Sigmoid colon (tissue), 7 donors: Measurements from ENCODE around the gene OLFM4. TPM values are rescaled to one million over a fixed set of nuclear protein-coding genes. Genes with fewer than 3 reads are reported as not detected.

ENCODE experiments used
- DNase-seq: peaks from one replicate; pipeline ENCODE4 v3.0.0-alpha.2; 2019
- H3K27ac ChIP-seq, 4 donors: fragments of 200-600 bp; sonication (generic); one replicate each; pipeline ENCODE4 v1.5.1; 2016 to 2019; ENCODE audit warnings: mild to moderate bottlenecking in 1 of 4
- H3K27me3 ChIP-seq, 3 donors: fragments of 200-600 bp; sonication (generic); one replicate each; pipeline ENCODE4 v1.5.1; 2019; ENCODE audit warnings: mild to moderate bottlenecking in 1 of 3
- H3K36me3 ChIP-seq, 4 donors: fragments of 200-600 bp; sonication (generic); one replicate each; pipeline ENCODE4 v1.5.1; 2016 to 2019
- H3K4me1 ChIP-seq, 4 donors: fragments of 200-600 bp; sonication (generic); one replicate each; pipeline ENCODE4 v1.5.1; 2017 to 2019
- H3K4me3 ChIP-seq, 4 donors: fragments of 200-600 bp; sonication (generic); one replicate each; pipeline ENCODE4 v1.5.1; 2017 to 2019; ENCODE audit warnings: mild to moderate bottlenecking in 2 of 4, moderate library complexity in 1 of 4
- H3K9me3 ChIP-seq, 4 donors: fragments of 200-600 bp in 3 of 4; sonication (generic) in 3 of 4; one replicate each; pipeline versions ENCODE4 v1.5.1 to v1.6.1; 2013 to 2019
- CTCF ChIP-seq, 4 experiments: fragments of 450-650 bp in 3 of 4; fragments of 200-600 bp in 1 of 4; IDR thresholded peaks; one replicate each; pipeline ENCODE4 v1.5.1; 2016 to 2019; ENCODE audit warnings: antibody characterized with exemption in 4 of 4, mild to moderate bottlenecking in 3 of 4, moderate library complexity in 2 of 4
- EP300 ChIP-seq, 4 donors: sonication (generic); formaldehyde crosslinking; IDR thresholded peaks; one replicate each; pipeline ENCODE4 v1.6.1; 2017; ENCODE audit warnings: antibody characterized with exemption in 4 of 4
- POLR2A ChIP-seq, 2 donors: fragments of 450-650 bp; IDR thresholded peaks; one replicate each; pipeline ENCODE4 v1.6.1; 2016; ENCODE audit warnings: antibody characterized with exemption in 2 of 2, mild to moderate bottlenecking in 2 of 2, moderate library complexity in 2 of 2
- POLR2AphosphoS5 ChIP-seq, 4 donors: sonication (generic); formaldehyde crosslinking; IDR thresholded peaks; one replicate each; pipeline ENCODE4 v1.6.1; 2017; ENCODE audit warnings: antibody characterized with exemption in 4 of 4
- WGBS, 2 donors: extraction: QIAGEN DNeasy Blood & Tissue Kit; methylation state at CpG; one replicate each; pipeline ENCODE4 v1.1.7; 2013; 5-methylcytosine and 5-hydroxymethylcytosine counted together
- intact Hi-C: fragments of 100-400 bp; cut with DNase I; formaldehyde crosslinking; loops from one replicate; pipeline ENCODE4 v1.15.1; 2023
- polyA plus RNA-seq, 3 donors: library from polyadenylated mRNA; stranded (reverse); fragments of 200-250 nt; gene quantifications; one replicate each; pipeline ENCODE4 v1.2.3, GENCODE V29; 2013
- total RNA-seq, 4 donors: library from RNA; depleted of rRNA; stranded (reverse); fragments of >200 nt; gene quantifications; one replicate each; pipeline ENCODE4 v1.1.0, GENCODE V29; 2016
- donor health status: healthy with polysubstance abuse.
- donor health status: Bipolar disorder and iron deficiency.
- donor health status: healthy.

OLFM4 gene
- total and polyA plus RNA-seq, 7 donors: 0.16 to 780 (median 5.7) TPM; not detected in 1

GRCh38 chr13:53069800-53070199 lies 41.2 kb downstream of the OLFM4 start:
- 33 to 73% methylated on average over 4 of the region's 4 CpGs for WGBS, 2 donors
- no peak for TF ChIP-seq EP300 (IDR thresholded peaks at IDR 0.05)
- TF ChIP-seq POLR2AphosphoS5 (IDR thresholded peaks at IDR 0.05): no peak
- no peak for TF ChIP-seq CTCF (IDR thresholded peaks at IDR 0.05)
- H3K27me3 ChIP-seq: no peaks in the 10 kb centered on the region
- H3K36me3 ChIP-seq: no peaks in the 10 kb centered on the region
- H3K4me1 ChIP-seq: peaks cover 0 to under 1% (median 0%) of the 10 kb centered on the region in 4 donors
- no peaks in the 10 kb centered on the region for H3K9me3 ChIP-seq
- no peak for DNase-seq
- no peak overlapping the region for H3K4me3 ChIP-seq
- intact Hi-C loops: no loop called here
- no peak overlapping the region for H3K27ac ChIP-seq

GRCh38 chr13:53073711-53074110 lies 45.1 kb downstream of the OLFM4 start:
- TF ChIP-seq CTCF (IDR thresholded peaks at IDR 0.05) (no peak), POLR2AphosphoS5 (IDR thresholded peaks at IDR 0.05) (no peak), POLR2A (IDR thresholded peaks at IDR 0.05) (no peak)
- Histone ChIP-seq H3K4me1 (no peaks in the 10 kb centered on the region), H3K36me3 (no peaks in the 10 kb centered on the region), H3K27me3 (no peaks in the 10 kb centered on the region), H3K4me3 (no peak overlapping the region), H3K27ac (no peak overlapping the region), H3K9me3 (no peaks in the 10 kb centered on the region)
- DNase-seq: no peak
- intact Hi-C loops: no loop called here
- WGBS, 2 donors: 72 to 86% methylated on average over 1 of the region's 1 CpG

- H3K4me1 ChIP-seq: no peaks in the 10 kb centered on the region
- H3K27ac ChIP-seq: no peak overlapping the region
- no peaks in the 10 kb centered on the region for H3K36me3 ChIP-seq
- WGBS, 2 donors: 49 to 74% methylated on average over 5 of the region's 5 CpGs
- TF ChIP-seq POLR2A (IDR thresholded peaks at IDR 0.05) (no peak), EP300 (IDR thresholded peaks at IDR 0.05) (no peak), POLR2AphosphoS5 (IDR thresholded peaks at IDR 0.05) (no peak), CTCF (IDR thresholded peaks at IDR 0.05) (no peak)
- DNase-seq: no peak
- intact Hi-C loops: no loop called here
- H3K9me3 ChIP-seq: no peaks in the 10 kb centered on the region
- H3K27me3 ChIP-seq: no peaks in the 10 kb centered on the region
- no peak overlapping the region for H3K4me3 ChIP-seq
Observed at GRCh38 chr13:53074114-53074513, 45.5 kb downstream of the OLFM4 start.

- 81 to 84% methylated on average over 6 of the region's 6 CpGs for WGBS, 2 donors
- no peaks in the 10 kb centered on the region for H3K36me3 ChIP-seq
- no peak for DNase-seq
Observed at GRCh38 chr13:53075356-53076041, 46.9 kb downstream of the OLFM4 start.

More at GRCh38 chr13:53075356-53076041, 46.9 kb downstream of the OLFM4 start:
- TF ChIP-seq POLR2AphosphoS5 (IDR thresholded peaks at IDR 0.05) (no peak), EP300 (IDR thresholded peaks at IDR 0.05) (no peak), CTCF (IDR thresholded peaks at IDR 0.05) (no peak), POLR2A (IDR thresholded peaks at IDR 0.05) (no peak)
- no peaks in the 10 kb centered on the region for H3K4me1 ChIP-seq
- no peaks in the 10 kb centered on the region for H3K9me3 ChIP-seq
- H3K27ac ChIP-seq: no peak overlapping the region
- no peak overlapping the region for H3K4me3 ChIP-seq
- intact Hi-C loops: no loop called here
- no peaks in the 10 kb centered on the region for H3K27me3 ChIP-seq
